Calu3 (cell line): ENCODE measurements around the gene RUFY1. TPM values are rescaled to one million over a fixed set of nuclear protein-coding genes. Genes with fewer than 3 reads are reported as not detected.

Experiments used
- BruUV-seq: library from RNA; stranded (reverse); fragments of 400-500 nt; replicated peaks from 2 replicates; lab custom pipeline; 2021; lab: Mats Ljungman, UMichigan
- CTCF ChIA-PET: fragments of 300-600 bp; sonication (Branson Sonifier 250); formaldehyde crosslinking; loops from one replicate; lab custom pipeline; 2022; ENCODE audit warnings: antibody characterized with exemption; lab: Charles Lee
- DNase-seq: peaks from one replicate; pipeline ENCODE4 v3.0.0; 2022
- H3K27ac Mint-ChIP-seq: one replicate; pipeline ENCODE4 v1.8.0; 2022; ENCODE audit warnings: mixed read lengths; ENCODE audit not compliant: unreplicated experiment
- H3K27me3 Mint-ChIP-seq: one replicate; pipeline ENCODE4 v1.8.0; 2022; ENCODE audit warnings: mixed read lengths; ENCODE audit not compliant: unreplicated experiment
- H3K36me3 Mint-ChIP-seq: one replicate; pipeline ENCODE4 v1.8.0; 2022; ENCODE audit warnings: mild to moderate bottlenecking, moderate library complexity, mixed read lengths; ENCODE audit not compliant: insufficient read depth, unreplicated experiment
- H3K4me1 Mint-ChIP-seq: one replicate; pipeline ENCODE4 v1.8.0; 2022; ENCODE audit warnings: mild to moderate bottlenecking, low read depth, mixed read lengths; ENCODE audit not compliant: unreplicated experiment
- H3K4me3 Mint-ChIP-seq: one replicate; pipeline ENCODE4 v1.8.0; 2022; ENCODE audit warnings: mild to moderate bottlenecking, low read depth, moderate library complexity, mixed read lengths; ENCODE audit not compliant: unreplicated experiment
- H3K9me3 Mint-ChIP-seq: one replicate; pipeline ENCODE4 v1.8.0; 2022; ENCODE audit warnings: low read depth, mixed read lengths; ENCODE audit not compliant: unreplicated experiment
- intact Hi-C: fragments of 100-400 bp; cut with micrococcal nuclease; formaldehyde crosslinking; loops from one replicate; pipeline ENCODE4 v1.10.0; 2022; ENCODE audit not compliant: unreplicated experiment
- total RNA-seq: library from RNA; stranded (reverse); gene quantifications from 2 replicates; pipeline ENCODE4 v1.2.3, GENCODE V29; 2022
- TF ChIP-seq, protein P1 (sequence below): fragments of 200-600 bp; IDR thresholded peaks from one replicate; pipeline ENCODE4 v1.8.0; 2022; ENCODE audit warnings: antibody characterized with exemption; ENCODE audit not compliant: unreplicated experiment

RUFY1 gene
- total RNA-seq, 1 experiment from 2014 or later = 41.5 TPM

DNA sequence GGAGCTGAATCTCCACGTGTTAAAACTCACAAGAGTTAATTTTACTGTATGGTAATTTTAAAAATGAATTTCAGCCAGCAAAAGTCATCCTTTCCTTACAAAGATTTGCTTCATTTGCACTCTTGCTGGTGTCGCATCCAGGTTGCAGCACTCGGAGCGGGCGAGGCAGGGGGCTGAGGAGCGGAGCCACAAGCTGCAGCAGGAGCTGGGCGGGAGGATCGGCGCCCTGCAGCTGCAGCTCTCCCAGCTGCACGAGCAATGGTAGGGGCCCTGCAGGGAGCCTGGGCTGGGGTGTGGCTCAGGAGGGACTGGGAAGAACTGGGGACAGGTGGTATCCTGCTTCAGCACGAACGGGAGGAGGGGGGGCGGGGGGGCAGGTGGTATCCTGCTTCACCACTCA lies 46.1 kb downstream of the RUFY1 start:
- CTCF ChIA-PET = no interaction called here
- TF ChIP-seq, protein P1, sequence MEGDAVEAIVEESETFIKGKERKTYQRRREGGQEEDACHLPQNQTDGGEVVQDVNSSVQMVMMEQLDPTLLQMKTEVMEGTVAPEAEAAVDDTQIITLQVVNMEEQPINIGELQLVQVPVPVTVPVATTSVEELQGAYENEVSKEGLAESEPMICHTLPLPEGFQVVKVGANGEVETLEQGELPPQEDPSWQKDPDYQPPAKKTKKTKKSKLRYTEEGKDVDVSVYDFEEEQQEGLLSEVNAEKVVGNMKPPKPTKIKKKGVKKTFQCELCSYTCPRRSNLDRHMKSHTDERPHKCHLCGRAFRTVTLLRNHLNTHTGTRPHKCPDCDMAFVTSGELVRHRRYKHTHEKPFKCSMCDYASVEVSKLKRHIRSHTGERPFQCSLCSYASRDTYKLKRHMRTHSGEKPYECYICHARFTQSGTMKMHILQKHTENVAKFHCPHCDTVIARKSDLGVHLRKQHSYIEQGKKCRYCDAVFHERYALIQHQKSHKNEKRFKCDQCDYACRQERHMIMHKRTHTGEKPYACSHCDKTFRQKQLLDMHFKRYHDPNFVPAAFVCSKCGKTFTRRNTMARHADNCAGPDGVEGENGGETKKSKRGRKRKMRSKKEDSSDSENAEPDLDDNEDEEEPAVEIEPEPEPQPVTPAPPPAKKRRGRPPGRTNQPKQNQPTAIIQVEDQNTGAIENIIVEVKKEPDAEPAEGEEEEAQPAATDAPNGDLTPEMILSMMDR = no peak
- no peak overlapping the region for H3K4me3 Mint-ChIP-seq
- no peaks in the 10 kb centered on the region for H3K27me3 Mint-ChIP-seq
- no peaks in the 10 kb centered on the region for H3K4me1 Mint-ChIP-seq
- no peak for DNase-seq
- H3K9me3 Mint-ChIP-seq = no peaks in the 10 kb centered on the region
- no TSS peak for BruUV-seq
- intact Hi-C loops = no loop called here
- H3K36me3 Mint-ChIP-seq = peaks cover 85% of the 10 kb centered on the region
- no peak overlapping the region for H3K27ac Mint-ChIP-seq

DNA sequence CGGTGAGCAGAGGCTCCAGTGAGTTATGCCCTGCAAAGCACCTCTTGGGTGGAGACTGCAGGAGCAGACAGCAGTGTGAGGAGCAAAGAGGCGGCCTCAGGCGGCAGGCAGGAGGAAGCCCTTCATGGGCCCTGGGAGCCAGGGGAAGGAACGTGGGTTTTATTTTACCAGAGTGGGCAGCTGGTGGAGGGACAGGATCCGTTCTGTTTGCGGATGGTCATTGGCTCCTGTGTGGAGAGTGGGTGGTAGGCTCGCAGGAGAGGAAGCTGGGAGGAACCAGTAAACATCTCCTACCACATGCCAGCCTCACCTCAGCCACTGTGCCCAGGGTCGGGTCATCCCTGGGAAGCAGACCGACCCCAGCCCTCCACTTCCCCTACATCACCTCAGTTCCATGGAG lies 48.7 kb downstream of the RUFY1 start:
- CTCF ChIA-PET = no interaction called here
- no peak for DNase-seq
- no peak overlapping the region for H3K27ac Mint-ChIP-seq
- BruUV-seq = no TSS peak
- no peaks in the 10 kb centered on the region for H3K4me1 Mint-ChIP-seq
- peaks cover 86% of the 10 kb centered on the region for H3K36me3 Mint-ChIP-seq
- intact Hi-C loops = no loop called here
- H3K4me3 Mint-ChIP-seq = no peak overlapping the region
- H3K27me3 Mint-ChIP-seq = no peaks in the 10 kb centered on the region
- no peaks in the 10 kb centered on the region for H3K9me3 Mint-ChIP-seq
- TF ChIP-seq, protein P1 = no peak

GRCh38 chr5:179599566-179599965 lies 49.2 kb downstream of the RUFY1 start:
- Mint-ChIP-seq H3K9me3 (no peaks in the 10 kb centered on the region), H3K36me3 (peaks cover 86% of the 10 kb centered on the region), H3K4me3 (no peak overlapping the region), H3K4me1 (no peaks in the 10 kb centered on the region), H3K27ac (no peak overlapping the region), H3K27me3 (no peaks in the 10 kb centered on the region)
- intact Hi-C loops = no loop called here
- no peak for DNase-seq
- BruUV-seq = no TSS peak
- CTCF ChIA-PET = no interaction called here
- TF ChIP-seq, protein P1 = no peak

DNA sequence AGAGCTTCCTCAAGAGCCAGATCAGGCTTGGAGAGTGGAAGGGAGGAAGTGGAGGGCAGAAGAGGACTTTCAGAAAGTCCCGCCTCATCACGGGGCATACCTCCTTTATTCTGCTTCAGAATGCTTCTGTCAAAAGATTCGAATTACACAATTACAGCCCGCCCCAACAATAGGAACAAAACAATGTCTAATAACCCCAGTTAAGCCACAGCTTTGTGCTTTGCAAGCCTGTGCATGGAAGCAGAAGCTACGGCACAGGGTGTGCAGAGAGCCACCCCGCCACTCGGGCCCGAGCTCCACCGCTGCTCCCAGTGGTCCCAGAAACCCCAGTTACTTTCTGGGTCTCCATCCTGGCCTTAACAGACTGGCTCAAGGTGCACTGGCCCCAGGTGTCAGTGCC lies 49.6 kb downstream of the RUFY1 start:
- TF ChIP-seq, protein P1 = no peak
- intact Hi-C loops = no loop called here
- Mint-ChIP-seq H3K4me1 (no peaks in the 10 kb centered on the region), H3K9me3 (no peaks in the 10 kb centered on the region), H3K27ac (no peak overlapping the region), H3K4me3 (no peak overlapping the region), H3K27me3 (no peaks in the 10 kb centered on the region), H3K36me3 (peaks cover 86% of the 10 kb centered on the region)
- no TSS peak for BruUV-seq
- CTCF ChIA-PET = no interaction called here
- no peak for DNase-seq
